Esophagus squamous epithelium (tissue), 4 donors: ENCODE measurements around the gene HMCN1.

Experiments used
- POLR2A ChIP-seq, 4 donors: fragments of 450-650 bp; IDR thresholded peaks; one replicate each; pipeline ENCODE4 v1.6.1; 2017; ENCODE audit warnings: antibody characterized with exemption in 4 of 4, mild to moderate bottlenecking in 4 of 4, moderate library complexity in 3 of 4
- TF ChIP-seq, protein P1 (sequence below), 6 experiments: fragments of 450-650 bp in 4 of 6; fragments of 200-600 bp in 2 of 6; sonication (generic) in 2 of 6; IDR thresholded peaks; one replicate each; pipeline ENCODE4 v1.5.1; 2016 to 2019; ENCODE audit warnings: antibody characterized with exemption in 6 of 6, mild to moderate bottlenecking in 4 of 6, moderate library complexity in 4 of 6

- TF ChIP-seq, protein P1, sequence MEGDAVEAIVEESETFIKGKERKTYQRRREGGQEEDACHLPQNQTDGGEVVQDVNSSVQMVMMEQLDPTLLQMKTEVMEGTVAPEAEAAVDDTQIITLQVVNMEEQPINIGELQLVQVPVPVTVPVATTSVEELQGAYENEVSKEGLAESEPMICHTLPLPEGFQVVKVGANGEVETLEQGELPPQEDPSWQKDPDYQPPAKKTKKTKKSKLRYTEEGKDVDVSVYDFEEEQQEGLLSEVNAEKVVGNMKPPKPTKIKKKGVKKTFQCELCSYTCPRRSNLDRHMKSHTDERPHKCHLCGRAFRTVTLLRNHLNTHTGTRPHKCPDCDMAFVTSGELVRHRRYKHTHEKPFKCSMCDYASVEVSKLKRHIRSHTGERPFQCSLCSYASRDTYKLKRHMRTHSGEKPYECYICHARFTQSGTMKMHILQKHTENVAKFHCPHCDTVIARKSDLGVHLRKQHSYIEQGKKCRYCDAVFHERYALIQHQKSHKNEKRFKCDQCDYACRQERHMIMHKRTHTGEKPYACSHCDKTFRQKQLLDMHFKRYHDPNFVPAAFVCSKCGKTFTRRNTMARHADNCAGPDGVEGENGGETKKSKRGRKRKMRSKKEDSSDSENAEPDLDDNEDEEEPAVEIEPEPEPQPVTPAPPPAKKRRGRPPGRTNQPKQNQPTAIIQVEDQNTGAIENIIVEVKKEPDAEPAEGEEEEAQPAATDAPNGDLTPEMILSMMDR (IDR thresholded peaks at IDR 0.05), result no peak
- no peak for TF ChIP-seq POLR2A (IDR thresholded peaks at IDR 0.05)
Measured at GRCh38 chr1:185808631-185809030, 74.4 kb downstream of the HMCN1 start.
